GM10266 (cell line): ENCODE results near the gene AGPAT3.
A peak's percentile ranks its signal among the peaks of the same experiment; 100 is the strongest.

Experiments
- DNase-seq: peaks from one replicate; pipeline ENCODE4 v3.0.0; 2012; ENCODE audit errors: extremely low spot score
- CTCF ChIP-seq: IDR thresholded peaks from 2 replicates; pipeline ENCODE4 v1.5.1; 2012; ENCODE audit warnings: mild to moderate bottlenecking, low read depth; ENCODE audit not compliant: control insufficient read depth, insufficient read depth; ENCODE audit errors: missing control alignments

Gene AGPAT3

GRCh38 chr21:43866659-43867331 is 1.8 kb downstream of the AGPAT3 start:
- no peak for TF ChIP-seq CTCF
- peak; percentile 83 for DNase-seq

GRCh38 chr21:43867332-43867703 is 2.3 kb downstream of the AGPAT3 start:
- TF ChIP-seq CTCF = no peak
- DNase-seq = no peak

DNA sequence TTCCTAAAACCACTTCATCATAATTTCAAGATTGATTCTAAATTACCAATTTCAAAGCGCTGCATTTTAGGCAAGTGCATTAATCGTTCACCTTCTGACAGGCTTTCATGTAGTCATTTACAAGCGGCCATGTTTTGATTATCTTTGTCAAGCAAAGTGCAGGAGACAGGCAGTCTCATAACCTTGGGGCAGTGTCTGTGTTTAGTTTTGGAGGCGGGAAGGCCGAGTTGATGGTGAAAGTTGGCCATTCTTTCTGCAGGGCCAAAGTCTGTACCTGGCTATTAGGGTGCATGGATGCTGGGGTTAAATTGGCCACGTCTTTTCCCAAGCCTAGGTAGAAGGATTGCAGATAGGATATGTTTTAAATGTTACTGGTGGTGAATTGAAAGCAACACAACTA is 2.9 kb downstream of the AGPAT3 start:
- TF ChIP-seq CTCF = no peak
- DNase-seq = no peak

- no peak for TF ChIP-seq CTCF
- DNase-seq = no peak
These were observed 3.4 kb downstream of the AGPAT3 start for GRCh38 chr21:43868461-43868860.

GRCh38 chr21:43869486-43870325 is 4.7 kb downstream of the AGPAT3 start:
- no peak for TF ChIP-seq CTCF
- no peak for DNase-seq

GRCh38 chr21:43871487-43871886 is 6.5 kb downstream of the AGPAT3 start:
- DNase-seq = no peak

More at GRCh38 chr21:43871487-43871886, 6.5 kb downstream of the AGPAT3 start:
- no peak for TF ChIP-seq CTCF
